Measurements from ENCODE around the gene FAM50B.

FAM50B gene

DNA sequence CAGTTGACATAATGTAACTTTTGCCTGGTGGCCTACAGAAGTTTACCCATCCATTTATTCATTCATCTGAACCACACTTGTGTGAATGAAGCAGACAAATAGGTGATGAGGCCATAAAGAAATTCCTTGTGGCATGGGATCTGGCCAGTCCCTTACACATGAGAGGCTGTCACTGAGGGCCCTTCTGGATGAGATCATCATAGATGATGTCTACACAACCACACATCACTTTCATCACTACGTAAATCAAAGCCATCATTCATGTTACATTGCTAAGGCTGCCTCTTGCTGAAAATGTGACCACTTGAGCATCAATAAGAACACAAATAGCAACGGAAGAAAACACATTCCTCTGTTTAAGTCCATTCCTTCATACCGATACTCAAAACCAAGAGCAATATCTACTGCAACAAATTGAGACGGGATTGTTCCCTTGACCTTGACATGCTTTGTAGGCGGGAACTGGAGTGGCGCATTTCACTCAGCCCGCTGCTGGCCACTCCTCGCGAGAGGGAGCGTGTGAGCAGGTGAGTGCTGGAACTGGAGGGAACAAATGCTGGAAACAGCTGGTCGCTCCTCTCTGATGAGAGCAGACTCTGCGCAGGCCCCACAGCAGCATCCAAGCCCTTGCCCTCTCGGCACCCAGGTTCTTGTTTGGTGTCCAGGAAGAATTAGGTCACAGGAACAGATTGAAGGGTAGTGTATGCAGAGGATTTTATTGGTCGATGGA, 49.3 kb downstream of the FAM50B start:
- DNase-seq, result no peak

DNA sequence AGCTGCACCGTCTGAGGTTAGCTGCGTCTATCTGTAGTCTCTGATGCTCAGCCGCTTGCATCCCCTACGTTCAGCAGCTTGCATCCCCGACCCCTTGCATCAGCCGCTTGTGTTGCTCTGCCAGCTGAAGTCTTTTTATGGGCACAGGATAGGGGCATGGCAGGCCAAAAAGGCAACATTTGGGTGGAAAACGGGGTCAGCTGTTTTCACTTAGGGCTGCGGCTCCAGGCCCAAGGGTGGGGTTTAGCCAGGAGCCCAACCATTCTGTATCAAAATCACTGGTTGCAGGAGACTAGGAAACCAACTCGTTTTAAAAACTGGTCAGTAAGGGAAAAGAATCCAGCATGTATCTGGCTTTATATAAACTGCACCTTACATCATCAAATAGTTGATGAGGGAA, 49.9 kb downstream of the FAM50B start:
- no peak for DNase-seq

DNA sequence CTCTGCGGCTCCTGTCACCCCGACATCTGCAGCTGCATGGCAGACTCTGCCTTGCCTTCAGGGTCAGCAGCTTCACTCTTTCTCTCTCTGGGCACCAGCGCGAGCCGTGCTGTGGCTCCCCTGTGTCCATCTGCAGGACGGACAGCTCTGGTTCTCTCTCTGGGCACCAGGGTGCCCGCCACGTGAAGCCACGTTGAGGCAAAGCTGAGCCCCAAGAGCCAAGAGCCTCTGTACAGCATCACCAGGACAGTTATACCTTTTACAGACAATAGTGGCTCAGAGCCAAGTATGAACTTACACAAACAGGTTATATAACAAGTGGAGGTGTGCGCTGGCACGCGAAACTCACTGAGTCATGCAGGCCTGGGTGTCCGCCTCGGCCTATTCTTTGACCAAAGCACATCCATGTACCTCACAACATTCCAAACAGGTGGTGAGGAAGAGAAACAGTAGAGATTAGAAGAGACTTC, 50.8 kb downstream of the FAM50B start:
- no peak for DNase-seq
